K562 (cell line): Measurements from ENCODE around the gene AGO1. TPM values are rescaled to one million over a fixed set of nuclear protein-coding genes. Genes with fewer than 3 reads are reported as not detected.

ENCODE experiments used
- DNMT1 ChIP-seq: fragments of 450-650 bp; IDR thresholded peaks from 2 replicates; pipeline ENCODE4 v1.6.1; 2016; ENCODE audit warnings: antibody characterized with exemption, mild to moderate bottlenecking
- ETV6 ChIP-seq, 3 experiments: fragments of 150-350 bp in 1 of 3; sonication (generic) in 1 of 3; formaldehyde crosslinking in 1 of 3; IDR thresholded peaks; 2 replicates each; pipeline versions ENCODE4 v1.6.1 to v1.8.0; 2014 to 2022; ENCODE audit warnings: borderline replicate concordance in 2 of 3, low read depth in 2 of 3, antibody characterized with exemption in 1 of 3, low read length in 1 of 3, mild to moderate bottlenecking in 1 of 3, missing genetic modification reagents in 1 of 3
- HSF4 ChIP-seq: fragments of 250-450 bp; sonication (Bioruptor Pico); IDR thresholded peaks from 2 replicates; pipeline ENCODE4 v2.1.2; 2022; ENCODE audit warnings: mild to moderate bottlenecking, moderate library complexity, borderline replicate concordance
- KDM4B ChIP-seq, 2 experiments: fragments of 450-650 bp in 1 of 2; sonication (generic) in 1 of 2; IDR thresholded peaks; 2 replicates each; pipeline ENCODE4 v1.6.1; 2016 to 2017; ENCODE audit warnings: borderline replicate concordance in 2 of 2, antibody characterized with exemption in 1 of 2, low read depth in 1 of 2, mild to moderate bottlenecking in 1 of 2
- MAFF ChIP-seq: IDR thresholded peaks from 2 replicates; pipeline ENCODE4 v1.6.1; 2012; ENCODE audit warnings: low read length, improper control_type of control experiment
- MED1 ChIP-seq: sonication (generic); formaldehyde crosslinking; IDR thresholded peaks from 2 replicates; pipeline ENCODE4 v1.8.1; 2023; ENCODE audit warnings: missing genetic modification reagents, borderline replicate concordance
- NCOA1 ChIP-seq: fragments of 450-650 bp; IDR thresholded peaks from 2 replicates; pipeline ENCODE4 v1.6.1; 2016; ENCODE audit warnings: low read depth
- SIN3A ChIP-seq, 2 experiments: fragments of 150-350 bp in 1 of 2; IDR thresholded peaks; 2 replicates each; pipeline ENCODE4 v1.6.1; 2011 to 2016; ENCODE audit warnings: borderline replicate concordance in 2 of 2, low read depth in 2 of 2, low read length in 2 of 2, mild to moderate bottlenecking in 2 of 2, moderate library complexity in 2 of 2; ENCODE audit not compliant: control insufficient read depth in 1 of 2
- SREBF2 ChIP-seq: sonication (generic); formaldehyde crosslinking; IDR thresholded peaks from 2 replicates; pipeline ENCODE4 v1.4.0; 2020; ENCODE audit warnings: mild to moderate bottlenecking, missing genetic modification reagents
- TAF9B ChIP-seq: fragments of 450-650 bp; IDR thresholded peaks from 2 replicates; pipeline ENCODE4 v1.6.1; 2018; ENCODE audit warnings: mild to moderate bottlenecking; ENCODE audit not compliant: partially characterized antibody
- TCF7 ChIP-seq: sonication (generic); IDR thresholded peaks from 2 replicates; pipeline ENCODE4 v1.6.1; 2016; ENCODE audit warnings: antibody characterized with exemption, borderline replicate concordance
- ZFX ChIP-seq: sonication (generic); formaldehyde crosslinking; IDR thresholded peaks from 2 replicates; pipeline ENCODE4 v1.8.0; 2022; ENCODE audit warnings: mild to moderate bottlenecking, missing genetic modification reagents, moderate library complexity
- ZNF121 ChIP-seq: sonication (generic); formaldehyde crosslinking; conservative IDR thresholded peaks from 2 replicates; pipeline ENCODE4 v1.8.0; 2022; ENCODE audit warnings: missing genetic modification reagents
- ZNF197 ChIP-seq: fragments of 200-800 bp; sonication (Bioruptor generic); IDR thresholded peaks from 2 replicates; pipeline ENCODE4 v1.6.1; 2016; ENCODE audit warnings: low read depth, missing genetic modification characterization, missing compliant biosample characterization
- ZNF263 ChIP-seq: sonication (generic); formaldehyde crosslinking; IDR thresholded peaks from 2 replicates; pipeline ENCODE4 v1.8.0; 2022; ENCODE audit warnings: mild to moderate bottlenecking, missing genetic modification reagents, borderline replicate concordance
- ZNF639 ChIP-seq, 2 experiments: fragments of 200-800 bp in 1 of 2; sonication (Bioruptor generic) in 1 of 2; sonication (generic) in 1 of 2; formaldehyde crosslinking in 1 of 2; IDR thresholded peaks in 1 of 2; conservative IDR thresholded peaks in 1 of 2; 2 replicates each; pipeline versions ENCODE4 v1.5.0 to v1.6.1; 2016 to 2020; ENCODE audit warnings: missing compliant biosample characterization in 1 of 2, missing genetic modification characterization in 1 of 2, missing genetic modification reagents in 1 of 2
- ZNF766 ChIP-seq: fragments of 200-800 bp; sonication (Bioruptor generic); conservative IDR thresholded peaks from 2 replicates; pipeline ENCODE4 v1.6.1; 2016; ENCODE audit warnings: missing genetic modification characterization, missing compliant biosample characterization
- polyA plus RNA-seq, 8 experiments: library from polyadenylated mRNA; depleted of rRNA in 4 of 8; stranded (reverse) in 5 of 8; unstranded in 3 of 8; fragments of >200 nt; fragmentation: Nextera tagmentation in 2 of 8; fragmentation: Illumina TruSeq in 1 of 8; extraction: Ambion mirVana in 2 of 8; extraction: Trizol in 1 of 8; gene quantifications; 2 replicates each; pipeline versions ENCODE4 v1.2.1 to v1.2.3, GENCODE V29; 2011 to 2014; ENCODE audit warnings: inconsistent platforms in 1 of 8, missing spikeins in 1 of 8
- total RNA-seq, 7 experiments: library from RNA; depleted of rRNA in 6 of 7; stranded (reverse); fragments of >200 nt in 6 of 7; fragmentation: Illumina TruSeq in 2 of 7; extraction: Trizol in 2 of 7; gene quantifications; 2 replicates each; pipeline versions ENCODE4 v1.2.1 to v1.2.3, GENCODE V29; 2011 to 2021; ENCODE audit warnings: low replicate concordance in 1 of 7
- TF ChIP-seq, protein P1 (sequence below): sonication (generic); formaldehyde crosslinking; IDR thresholded peaks from 2 replicates; pipeline ENCODE4 v1.8.1; 2023; ENCODE audit warnings: mild to moderate bottlenecking, missing genetic modification reagents
- TF ChIP-seq, protein P2 (sequence below), 2 experiments: fragments of 450-650 bp in 1 of 2; sonication (generic) in 1 of 2; formaldehyde crosslinking; conservative IDR thresholded peaks; 2 replicates each; pipeline versions ENCODE4 v1.4.0 to v1.8.1; 2020 to 2022; ENCODE audit warnings: mild to moderate bottlenecking in 1 of 2, missing genetic modification reagents in 1 of 2
- TF ChIP-seq, protein P3 (sequence below): IDR thresholded peaks from 2 replicates; pipeline ENCODE4 v1.6.1; 2014; ENCODE audit warnings: antibody characterized with exemption

AGO1 gene
- total and polyA plus RNA-seq, 9 of the 15 experiments (the other 6 are each of a cell fraction or from before 2014, with no cell fraction given) = 7.3 to 64.2 (median 26.0) TPM

- TF ChIP-seq, protein P1, sequence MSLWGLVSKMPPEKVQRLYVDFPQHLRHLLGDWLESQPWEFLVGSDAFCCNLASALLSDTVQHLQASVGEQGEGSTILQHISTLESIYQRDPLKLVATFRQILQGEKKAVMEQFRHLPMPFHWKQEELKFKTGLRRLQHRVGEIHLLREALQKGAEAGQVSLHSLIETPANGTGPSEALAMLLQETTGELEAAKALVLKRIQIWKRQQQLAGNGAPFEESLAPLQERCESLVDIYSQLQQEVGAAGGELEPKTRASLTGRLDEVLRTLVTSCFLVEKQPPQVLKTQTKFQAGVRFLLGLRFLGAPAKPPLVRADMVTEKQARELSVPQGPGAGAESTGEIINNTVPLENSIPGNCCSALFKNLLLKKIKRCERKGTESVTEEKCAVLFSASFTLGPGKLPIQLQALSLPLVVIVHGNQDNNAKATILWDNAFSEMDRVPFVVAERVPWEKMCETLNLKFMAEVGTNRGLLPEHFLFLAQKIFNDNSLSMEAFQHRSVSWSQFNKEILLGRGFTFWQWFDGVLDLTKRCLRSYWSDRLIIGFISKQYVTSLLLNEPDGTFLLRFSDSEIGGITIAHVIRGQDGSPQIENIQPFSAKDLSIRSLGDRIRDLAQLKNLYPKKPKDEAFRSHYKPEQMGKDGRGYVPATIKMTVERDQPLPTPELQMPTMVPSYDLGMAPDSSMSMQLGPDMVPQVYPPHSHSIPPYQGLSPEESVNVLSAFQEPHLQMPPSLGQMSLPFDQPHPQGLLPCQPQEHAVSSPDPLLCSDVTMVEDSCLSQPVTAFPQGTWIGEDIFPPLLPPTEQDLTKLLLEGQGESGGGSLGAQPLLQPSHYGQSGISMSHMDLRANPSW = 0 out of 2 replicates have a peak, but pooled peaks have one; percentile 21
- TF ChIP-seq ZFX = peak; percentile 40; the same call in 1 of the 2 replicates
- no peak for TF ChIP-seq ZNF197
- 0 out of 4 replicates have a peak, but pooled peaks of 1 of the 2 experiments have one; percentile 30 for TF ChIP-seq KDM4B (IDR thresholded peaks at IDR 0.05; ENCODE audit: borderline replicate concordance in 2 of 2, low read depth in 1 of 2)
- TF ChIP-seq ZNF766 (CRISPR knock-in tag) = no peak
- TF ChIP-seq NCOA1 = no peak
- no peak for TF ChIP-seq ZNF263 (CRISPR knock-in tag)
- no peak for TF ChIP-seq SREBF2 (CRISPR knock-in tag)
- TF ChIP-seq ZNF121 = no peak
- TF ChIP-seq, protein P2, sequence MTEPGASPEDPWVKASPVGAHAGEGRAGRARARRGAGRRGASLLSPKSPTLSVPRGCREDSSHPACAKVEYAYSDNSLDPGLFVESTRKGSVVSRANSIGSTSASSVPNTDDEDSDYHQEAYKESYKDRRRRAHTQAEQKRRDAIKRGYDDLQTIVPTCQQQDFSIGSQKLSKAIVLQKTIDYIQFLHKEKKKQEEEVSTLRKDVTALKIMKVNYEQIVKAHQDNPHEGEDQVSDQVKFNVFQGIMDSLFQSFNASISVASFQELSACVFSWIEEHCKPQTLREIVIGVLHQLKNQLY (CRISPR knock-in tag; conservative IDR thresholded peaks at IDR 0.05) = no peak
- no peak for TF ChIP-seq MAFF
- TF ChIP-seq ETV6 (IDR thresholded peaks at IDR 0.05; ENCODE audit: borderline replicate concordance in 1 of 2, low read depth in 2 of 2, low read length in 1 of 2) = no peak
- TF ChIP-seq ETV6 (CRISPR knock-in tag; IDR thresholded peaks at IDR 0.05; ENCODE audit: borderline replicate concordance) = no peak
- TF ChIP-seq DNMT1 = no peak
- TF ChIP-seq HSF4 (CRISPR knock-in tag) = no peak
- TF ChIP-seq ZNF639 (CRISPR knock-in tag; conservative IDR thresholded peaks at IDR 0.05 in 1 of 2, IDR thresholded peaks at IDR 0.05 in 1 of 2) = peak in 1 of 2 experiments; percentile 57; a peak in 1 of 4 replicates
- TF ChIP-seq TCF7 = no peak
- TF ChIP-seq TAF9B = no peak
- TF ChIP-seq, protein P3, sequence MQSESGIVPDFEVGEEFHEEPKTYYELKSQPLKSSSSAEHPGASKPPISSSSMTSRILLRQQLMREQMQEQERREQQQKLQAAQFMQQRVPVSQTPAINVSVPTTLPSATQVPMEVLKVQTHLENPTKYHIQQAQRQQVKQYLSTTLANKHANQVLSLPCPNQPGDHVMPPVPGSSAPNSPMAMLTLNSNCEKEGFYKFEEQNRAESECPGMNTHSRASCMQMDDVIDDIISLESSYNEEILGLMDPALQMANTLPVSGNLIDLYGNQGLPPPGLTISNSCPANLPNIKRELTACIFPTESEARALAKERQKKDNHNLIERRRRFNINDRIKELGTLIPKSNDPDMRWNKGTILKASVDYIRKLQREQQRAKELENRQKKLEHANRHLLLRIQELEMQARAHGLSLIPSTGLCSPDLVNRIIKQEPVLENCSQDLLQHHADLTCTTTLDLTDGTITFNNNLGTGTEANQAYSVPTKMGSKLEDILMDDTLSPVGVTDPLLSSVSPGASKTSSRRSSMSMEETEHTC = no peak
- TF ChIP-seq MED1 = no peak
- TF ChIP-seq SIN3A (IDR thresholded peaks at IDR 0.05; ENCODE audit: borderline replicate concordance in 2 of 2, control insufficient read depth in 1 of 2, low read depth in 2 of 2, low read length in 2 of 2) = peak; percentile 8 to 48; a peak in 1 of 4 replicates
Observed at GRCh38 chr1:35882945-35883634, at the start of gene AGO1 (continued).
